COLO668 (cell line): Measurements from ENCODE around the gene NHEJ1.

Experiments
- DNase-seq: peaks from one replicate; lab custom pipeline; 2025; ENCODE audit not compliant: unreplicated experiment; lab: John Stamatoyannopoulos, UW

The NHEJ1 gene

DNA sequence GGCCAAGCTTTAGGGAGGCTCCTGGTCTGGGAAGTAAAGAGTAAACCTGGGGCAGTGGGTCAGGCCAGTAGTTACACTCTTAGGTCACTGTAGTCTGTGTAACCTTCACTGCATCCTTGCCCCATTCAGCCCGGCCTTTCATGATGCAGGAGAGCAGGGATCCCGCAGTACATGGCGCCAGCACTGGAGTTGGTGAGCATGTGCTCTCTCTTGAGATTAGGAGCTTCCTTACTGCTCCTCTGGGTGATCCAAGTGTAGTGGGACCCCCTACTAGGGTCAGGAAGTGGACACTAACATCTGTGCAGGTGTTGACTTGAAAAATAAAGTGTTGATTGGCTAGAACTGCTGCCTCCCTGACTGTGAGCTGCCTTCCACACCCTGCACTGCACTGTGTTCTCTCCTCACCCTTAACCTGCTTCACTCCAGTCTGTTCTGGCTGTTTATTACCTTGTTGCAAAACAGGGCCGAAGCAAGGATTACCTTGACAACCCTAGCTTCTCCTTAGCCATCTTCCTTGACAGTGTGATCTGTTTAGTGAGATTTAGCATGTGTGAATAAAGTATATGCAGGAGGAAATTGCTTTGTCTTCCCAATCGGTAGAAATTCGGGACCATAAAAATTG, 22.6 kb upstream of the NHEJ1 start:
- no peak for DNase-seq

DNA sequence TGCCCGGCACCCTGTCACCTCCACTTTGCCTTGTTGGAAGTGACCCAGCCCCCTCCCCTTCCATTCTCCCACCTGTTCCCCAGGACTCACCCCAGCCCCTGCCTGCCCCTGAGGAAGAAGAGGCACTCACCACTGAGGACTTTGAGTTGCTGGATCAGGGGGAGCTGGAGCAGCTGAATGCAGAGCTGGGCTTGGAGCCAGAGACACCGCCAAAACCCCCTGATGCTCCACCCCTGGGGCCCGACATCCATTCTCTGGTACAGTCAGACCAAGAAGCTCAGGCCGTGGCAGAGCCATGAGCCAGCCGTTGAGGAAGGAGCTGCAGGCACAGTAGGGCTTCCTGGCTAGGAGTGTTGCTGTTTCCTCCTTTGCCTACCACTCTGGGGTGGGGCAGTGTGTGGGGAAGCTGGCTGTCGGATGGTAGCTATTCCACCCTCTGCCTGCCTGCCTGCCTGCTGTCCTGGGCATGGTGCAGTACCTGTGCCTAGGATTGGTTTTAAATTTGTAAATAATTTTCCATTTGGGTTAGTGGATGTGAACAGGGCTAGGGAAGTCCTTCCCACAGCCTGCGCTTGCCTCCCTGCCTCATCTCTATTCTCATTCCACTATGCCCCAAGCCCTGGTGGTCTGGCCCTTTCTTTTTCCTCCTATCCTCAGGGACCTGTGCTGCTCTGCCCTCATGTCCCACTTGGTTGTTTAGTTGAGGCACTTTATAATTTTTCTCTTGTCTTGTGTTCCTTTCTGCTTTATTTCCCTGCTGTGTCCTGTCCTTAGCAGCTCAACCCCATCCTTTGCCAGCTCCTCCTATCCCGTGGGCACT, 21.9 kb upstream of the NHEJ1 start:
- no peak for DNase-seq

DNA sequence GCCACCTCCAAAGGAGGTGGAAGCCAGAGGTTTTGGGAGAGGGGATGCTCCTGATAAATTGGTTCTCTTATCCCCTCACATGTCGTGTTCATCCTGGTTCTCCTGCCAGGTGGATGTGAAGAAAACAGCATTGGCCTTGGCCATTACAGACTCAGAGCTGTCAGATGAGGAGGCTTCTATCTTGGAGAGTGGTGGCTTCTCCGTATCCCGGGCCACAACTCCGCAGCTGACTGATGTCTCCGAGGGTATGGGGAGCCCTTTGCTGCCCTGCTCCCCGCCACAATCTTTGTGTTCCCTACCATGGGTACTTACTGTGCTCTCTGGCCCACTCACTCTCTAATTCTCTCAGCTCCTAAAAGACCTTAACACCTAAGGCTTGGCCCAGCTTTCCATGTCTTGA, 20.9 kb upstream of the NHEJ1 start:
- DNase-seq = no peak

DNA sequence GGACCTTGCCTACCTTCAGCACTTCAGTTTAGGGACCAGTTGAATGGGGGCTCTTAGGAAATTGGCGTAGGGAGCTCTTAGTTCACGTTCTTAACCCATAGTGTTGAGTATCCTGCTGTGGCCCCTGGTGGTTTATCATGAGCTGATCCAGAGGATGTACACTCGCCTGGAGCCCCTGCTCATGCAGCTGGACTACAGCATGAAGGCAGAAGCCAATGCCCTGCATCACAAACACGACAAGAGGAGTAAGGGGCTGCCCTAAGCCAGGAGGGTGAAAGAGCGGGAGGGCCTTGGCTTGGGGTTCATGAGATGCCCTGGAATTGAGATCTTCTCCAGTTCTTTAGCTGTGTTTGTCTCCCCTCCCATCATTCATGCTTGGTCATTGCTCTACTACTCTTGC, 20.3 kb upstream of the NHEJ1 start:
- no peak for DNase-seq

DNA sequence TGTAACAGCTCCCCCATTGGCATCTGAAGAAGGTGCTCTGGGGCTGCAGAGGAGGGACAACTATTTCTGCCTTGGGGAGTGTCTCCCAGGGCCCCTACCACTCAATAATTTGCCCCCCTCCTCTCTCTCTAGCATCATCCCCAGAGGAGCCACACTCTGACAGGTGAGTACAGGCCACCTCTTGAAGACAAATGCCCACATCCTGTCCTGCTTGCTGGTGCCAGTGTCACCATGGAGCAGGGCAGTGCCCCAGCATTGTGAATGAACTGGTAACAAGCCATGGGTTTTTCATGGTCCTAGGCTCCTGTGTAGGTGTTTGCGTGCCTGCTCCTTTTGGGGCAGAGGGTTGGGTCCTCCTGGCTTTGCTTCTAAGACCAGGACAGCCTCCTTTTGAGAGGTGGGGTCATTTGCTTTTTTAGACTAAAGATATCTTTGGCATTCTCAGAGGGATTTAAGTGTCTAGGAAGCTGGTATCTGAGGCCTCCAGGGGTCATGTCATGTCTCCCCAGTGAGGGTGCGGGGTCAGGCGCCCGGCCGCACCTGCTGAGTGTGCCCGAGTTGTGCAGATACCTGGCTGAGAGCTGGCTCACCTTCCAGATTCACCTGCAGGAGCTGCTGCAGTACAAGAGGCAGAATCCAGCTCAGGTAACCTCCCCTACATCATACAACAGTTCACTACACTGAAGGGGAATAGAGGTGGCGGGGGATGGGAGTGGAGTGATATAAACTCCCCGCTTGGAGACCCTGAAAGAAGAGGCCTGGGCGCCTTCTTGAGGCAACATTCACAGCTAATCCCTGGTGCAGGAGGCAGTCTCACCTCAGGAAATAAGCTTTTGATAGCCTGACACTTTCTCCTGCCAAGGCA, 19.2 kb upstream of the NHEJ1 start:
- no peak for DNase-seq

DNA sequence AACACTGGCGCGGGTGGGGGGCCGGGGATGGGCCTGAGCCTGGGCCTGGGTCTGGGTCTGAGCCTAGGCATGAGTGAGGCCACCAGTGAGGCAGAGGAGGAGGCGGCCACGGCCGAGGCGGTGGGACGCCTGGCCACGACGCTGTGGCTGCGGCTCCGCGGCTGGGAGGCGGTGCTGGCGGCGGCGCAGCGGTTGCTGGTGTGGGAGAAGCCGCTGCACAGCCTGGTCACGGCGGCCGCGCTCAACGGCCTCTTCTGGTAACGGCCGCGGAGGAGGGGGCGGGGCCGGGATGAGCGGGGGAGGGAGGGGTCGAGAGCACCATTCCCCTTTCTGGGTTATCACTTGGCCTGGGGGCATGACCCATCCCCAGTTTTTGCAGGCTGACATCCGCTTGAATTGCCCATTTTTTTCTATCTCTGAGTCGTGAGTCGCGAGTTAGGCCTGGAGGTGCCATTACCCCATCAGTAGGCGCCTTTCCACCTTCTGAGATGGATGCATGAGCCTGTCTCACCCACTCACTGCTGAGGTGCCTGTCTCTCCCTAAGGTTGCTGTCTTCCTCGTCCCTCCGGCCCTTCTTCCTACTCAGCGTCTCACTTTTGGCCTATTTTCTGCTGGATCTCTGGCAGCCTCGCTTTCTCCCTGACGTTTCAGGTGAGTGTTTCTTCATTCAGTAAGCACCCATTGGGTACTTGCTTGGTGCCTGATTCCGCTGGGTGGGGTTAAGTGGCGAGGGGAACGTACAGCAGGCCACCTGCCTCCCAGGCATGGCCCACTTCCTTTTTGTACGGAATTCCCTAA, 18.0 kb upstream of the NHEJ1 start:
- DNase-seq = peak; percentile 66

DNA sequence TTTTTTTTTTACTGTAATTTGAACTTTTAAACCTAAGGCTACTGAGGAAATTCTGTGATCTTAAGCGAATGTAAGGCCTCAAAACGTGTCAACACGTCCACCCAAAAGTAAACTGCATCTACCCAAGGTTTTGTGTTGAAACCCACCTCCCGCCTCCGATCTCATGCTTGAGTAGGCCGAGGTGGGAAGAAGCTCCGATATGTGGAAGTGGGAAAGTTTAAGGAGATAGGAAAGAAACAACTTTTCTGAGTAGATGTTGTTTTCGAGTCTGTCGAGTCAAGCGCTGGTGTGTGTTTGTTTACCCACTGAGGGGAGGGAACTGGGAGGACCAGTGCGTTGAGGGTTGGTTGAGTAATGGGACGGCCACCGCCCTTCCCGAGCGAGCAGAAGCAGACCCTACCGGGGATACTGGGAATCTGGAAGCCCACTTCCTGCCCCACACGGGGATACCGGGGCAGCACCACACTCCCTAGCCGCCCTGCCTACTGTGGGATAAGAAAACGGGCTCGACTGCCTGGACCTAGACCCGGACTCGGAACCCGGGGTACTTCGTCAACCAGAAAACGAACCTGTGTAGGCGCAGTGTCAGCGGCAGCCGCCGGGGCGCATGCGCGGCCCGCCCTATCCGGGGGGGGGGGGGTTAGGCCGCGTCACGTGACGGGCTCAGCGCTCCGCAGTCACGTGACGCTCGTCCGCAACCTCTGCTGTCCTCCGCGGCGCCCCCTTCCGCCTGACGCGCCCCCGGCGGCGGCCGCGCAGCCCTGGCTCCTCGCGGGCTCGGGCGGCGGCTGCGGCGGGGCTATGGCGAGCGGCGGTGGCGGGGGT, 17.1 kb upstream of the NHEJ1 start, which contains the start of gene RETREG2:
Gene RETREG2, plus strand, starts transcription at position 724 of the 825 bp plus-strand sequence. Its CDS starts 78 bp downstream, at position 802.
- peak; percentile 91 for DNase-seq

DNA sequence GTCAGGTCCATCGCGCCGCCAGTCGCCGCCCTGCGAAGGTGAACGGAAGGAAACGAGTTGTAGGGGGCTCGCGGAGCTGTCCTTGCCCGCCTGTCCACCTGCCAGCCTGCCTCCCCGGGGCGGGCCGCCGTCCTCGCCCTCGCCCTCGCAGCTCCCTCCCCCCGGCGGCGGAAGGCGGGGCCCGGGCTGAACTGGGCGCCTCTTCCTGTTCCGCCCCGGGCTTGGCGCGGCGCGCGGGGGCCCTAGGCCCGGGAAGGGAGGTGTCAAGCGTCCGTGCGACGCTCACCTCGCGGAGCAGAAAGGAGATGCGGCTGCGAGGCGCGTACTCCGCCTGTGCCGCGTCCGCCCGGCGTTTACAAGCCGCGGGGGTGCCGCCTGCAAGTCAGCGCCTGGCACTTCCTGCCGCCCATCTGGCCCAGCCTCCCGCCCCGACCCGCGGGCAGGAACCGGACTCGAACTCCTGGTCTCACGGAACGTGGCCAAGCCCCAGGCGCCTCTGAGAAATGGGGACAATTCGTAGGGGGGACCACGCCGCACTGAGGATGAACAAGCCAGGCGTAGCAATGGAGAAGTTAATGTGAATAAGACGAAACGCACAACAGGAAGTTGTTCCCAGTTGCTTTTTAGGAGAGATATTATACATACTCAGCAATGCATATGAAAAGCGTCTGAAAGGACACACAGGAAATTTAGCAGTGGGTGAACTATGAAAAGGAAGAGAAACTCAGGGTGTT, 16.4 kb upstream of the NHEJ1 start, which contains the start of gene CNPPD1:
Gene CNPPD1, minus strand, starts transcription at position 108 of the 734 bp plus-strand sequence. Its CDS starts 97 bp downstream, at position 11.
- peak; percentile 96 for DNase-seq

DNA sequence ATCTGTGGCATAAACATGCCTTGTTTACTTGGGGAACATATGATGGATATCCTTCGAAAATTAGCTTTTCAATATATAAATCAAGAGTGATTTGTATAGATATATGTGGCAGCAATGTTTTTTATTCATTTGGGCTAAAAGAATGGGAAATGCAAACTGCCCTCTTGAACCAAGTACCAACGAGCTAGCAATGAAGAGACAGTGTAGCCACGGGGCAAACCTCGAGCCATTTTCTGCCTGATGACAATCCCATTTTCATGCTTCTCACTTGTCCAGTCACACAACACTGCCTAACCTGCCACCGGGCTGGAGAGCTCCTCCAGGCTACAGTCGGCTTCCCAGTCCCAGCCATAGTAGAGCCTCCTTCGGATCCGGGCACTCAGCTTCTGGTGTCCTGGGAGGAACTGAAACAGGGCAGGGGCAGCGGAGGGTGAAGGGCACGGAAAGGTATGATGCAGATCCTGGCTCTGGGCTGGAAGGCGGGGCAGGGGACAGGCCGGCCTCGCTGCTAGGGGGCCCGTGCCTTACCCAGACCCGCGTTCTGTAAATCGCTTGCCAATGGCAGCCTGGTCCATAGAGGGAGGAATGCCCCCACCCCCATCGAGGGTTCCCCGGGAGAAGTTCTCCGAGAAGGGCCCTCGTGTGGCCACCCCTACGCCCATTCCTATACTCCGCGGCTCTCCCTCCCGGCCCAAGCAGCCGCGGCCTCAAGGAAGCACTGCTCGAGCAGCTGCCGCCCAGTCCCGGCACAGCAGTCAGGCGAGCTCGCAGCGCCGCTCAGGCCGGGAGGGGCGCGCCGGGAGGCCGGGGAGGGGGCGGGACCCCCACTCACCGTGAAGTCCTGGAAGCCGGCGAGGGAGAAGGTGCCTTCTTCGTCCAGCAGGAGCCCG, 15.6 kb upstream of the NHEJ1 start:
- peak; percentile 71 for DNase-seq

DNA sequence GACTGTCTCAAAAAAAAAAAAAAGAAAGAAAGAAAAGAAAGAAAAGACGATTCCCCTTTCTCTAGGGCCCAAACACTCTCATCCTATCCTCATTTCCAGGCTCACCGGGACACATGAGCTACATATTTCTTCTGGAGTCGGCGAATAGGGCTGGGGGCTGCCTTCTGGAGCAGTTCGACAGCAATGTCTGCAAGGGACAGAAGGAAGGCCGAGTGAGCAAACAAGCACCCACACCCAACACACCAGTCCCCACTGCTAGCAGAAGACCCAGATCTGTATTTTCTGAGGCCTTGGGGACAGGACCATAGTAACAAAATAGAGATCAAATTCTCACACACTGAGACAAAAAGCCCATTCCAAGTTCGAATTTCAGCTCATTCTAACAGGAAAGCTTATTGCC, 14.9 kb upstream of the NHEJ1 start:
- no peak for DNase-seq

DNA sequence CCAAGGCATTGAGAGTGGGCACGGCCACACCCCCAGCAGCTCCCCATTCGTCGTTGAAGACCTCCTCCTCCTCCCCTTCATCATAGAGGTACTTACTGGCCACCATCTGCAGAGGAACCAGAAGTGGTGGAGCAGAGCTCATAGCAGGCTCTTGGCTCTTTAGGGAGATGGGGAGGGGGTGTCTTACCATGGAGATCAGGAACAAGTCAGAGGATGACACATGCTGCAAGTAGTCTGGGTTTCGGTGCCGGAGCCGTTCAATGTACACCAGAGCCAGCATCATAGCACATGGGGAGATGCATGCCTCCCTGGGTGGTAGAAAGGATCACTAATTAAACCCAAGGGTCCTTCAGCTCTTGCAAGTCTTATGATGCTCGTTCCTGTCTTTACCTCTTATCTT, 14.2 kb upstream of the NHEJ1 start:
- DNase-seq = no peak

DNA sequence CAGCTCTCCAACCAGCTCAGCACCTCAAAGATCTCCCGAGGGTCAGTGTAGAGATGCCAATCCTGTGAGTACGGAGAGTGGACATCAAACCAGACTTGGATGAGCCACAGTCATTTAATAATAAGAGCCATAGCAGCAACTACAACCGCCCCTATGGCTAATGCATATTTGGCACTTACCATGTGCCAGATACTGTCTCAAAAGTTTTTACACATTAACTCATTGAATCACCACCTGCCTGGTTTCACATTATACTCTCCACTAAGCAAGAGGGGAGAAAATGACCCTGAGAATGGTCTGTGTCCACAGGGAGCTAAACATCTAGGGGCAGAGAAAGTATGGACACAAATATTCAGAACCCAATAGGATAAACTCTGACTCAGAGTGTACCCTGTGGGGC, 13.5 kb upstream of the NHEJ1 start:
- no peak for DNase-seq

DNA sequence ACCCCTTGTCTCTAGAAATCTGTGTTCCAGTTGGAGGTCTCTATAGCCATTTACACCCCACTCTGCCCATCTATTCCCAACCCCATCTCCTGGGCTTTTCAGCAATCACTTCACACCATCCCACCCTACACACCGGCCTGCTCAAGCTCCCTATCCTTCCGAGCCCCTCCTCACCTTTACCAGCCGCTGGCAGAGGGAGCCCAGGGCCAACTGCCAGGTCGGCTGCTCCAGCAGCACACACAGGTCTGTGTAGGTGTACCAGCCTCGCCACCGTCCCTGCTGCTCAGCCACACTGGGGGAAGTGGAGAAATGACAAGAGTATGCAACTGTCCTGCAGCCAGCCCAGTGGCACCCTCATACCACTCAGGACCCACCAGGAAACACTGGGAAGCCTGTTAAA, 12.6 kb upstream of the NHEJ1 start:
- no peak for DNase-seq

DNA sequence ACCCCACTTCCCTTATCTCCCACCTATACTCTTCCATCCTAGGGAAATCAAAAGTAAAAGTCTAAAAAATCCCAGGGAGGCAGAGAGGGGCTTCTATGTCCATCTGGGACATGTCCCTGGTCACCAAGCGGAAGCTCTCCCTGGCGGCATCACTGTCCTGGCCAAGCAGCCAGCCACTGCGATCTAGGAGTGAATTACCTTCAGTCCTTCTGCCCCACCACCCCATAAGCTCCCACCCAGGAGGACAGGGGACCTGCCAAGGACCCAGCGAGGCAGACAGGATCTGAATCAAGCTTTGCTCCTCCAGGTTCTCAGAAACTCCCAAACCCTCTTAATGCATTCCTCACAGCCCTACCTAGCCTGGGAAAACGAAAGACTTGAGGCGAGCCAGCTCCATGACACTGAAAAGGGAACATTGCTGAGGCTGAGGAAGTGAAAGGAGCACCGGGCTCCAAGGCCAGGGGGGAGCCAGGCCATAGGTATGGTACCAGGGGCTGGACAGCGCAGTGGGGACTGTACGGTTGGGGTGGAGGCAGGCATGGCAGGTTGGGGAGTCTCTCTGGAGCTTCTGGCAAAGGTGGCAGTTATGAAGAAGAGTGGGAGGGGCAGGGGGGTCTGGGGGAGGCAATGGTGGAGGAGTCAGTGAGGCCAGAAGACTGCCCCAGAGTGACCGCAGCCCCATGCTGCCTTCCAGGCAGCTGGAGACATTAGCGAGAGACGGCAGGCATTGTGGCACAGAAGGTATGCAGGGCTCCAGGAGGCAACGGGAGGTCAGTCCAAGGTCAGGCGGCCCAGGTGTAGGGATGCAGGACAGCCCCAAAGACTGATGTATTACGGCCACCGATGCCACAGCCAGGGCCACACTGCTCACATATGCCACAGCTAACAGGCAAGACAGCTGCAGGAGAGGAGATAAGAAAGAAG, 11.9 kb upstream of the NHEJ1 start:
- DNase-seq = no peak

DNA sequence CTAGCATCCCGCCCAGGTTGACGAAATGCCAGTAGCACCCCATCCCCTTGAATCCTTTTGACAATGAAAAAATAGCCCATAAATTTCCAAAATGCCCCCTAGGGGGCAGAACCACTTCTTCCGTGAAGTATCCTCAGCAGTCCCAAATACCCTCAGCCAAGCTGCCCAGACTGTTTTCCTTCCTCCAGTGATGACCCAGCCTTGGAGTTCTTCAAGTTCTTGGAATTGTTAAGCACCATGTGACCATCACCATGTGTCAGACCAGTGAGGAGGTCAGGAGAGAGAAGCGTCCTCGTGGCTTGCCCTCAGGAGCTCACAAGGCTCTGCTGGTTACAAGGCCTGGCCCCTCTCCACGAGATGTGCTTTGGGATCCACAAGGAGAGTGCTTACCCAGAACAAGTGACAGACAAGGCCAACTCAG, 10.6 kb upstream of the NHEJ1 start:
- peak; percentile 33 for DNase-seq

DNA sequence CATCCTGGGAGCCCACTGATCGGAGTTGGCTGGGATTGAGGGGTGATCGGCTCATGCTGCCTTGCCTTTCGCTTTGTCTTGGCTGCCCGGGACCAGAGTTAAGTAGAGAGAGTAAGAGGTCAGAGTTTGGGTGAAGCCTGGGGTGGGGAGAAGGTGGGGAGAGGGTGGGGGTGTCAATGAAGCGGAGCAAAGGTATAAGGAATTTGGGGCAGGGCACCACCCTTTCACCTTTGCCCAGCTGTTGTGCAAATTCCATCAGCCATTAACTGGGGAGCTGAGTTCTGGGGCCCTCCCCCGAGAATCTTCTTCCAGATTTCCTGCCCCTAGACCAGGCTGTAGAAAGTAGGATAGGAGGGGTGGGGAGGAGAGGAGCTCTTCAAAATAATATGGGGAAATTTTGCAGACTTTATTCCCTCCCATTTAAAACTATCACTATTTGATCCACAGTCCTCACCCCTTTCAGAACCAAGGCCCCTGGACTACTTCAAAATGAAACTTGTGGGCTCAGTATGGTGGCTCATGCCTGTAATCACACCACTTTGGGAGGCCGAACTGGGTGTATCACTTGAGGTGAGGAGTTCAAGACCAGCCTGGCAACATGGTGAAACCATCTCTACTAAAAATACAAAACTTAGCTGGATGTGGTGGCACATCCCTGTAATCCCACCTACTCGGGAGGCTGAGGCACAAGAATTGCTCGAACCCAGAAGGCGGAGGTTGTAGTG, 9.5 kb upstream of the NHEJ1 start, which contains the start of gene SLC23A3:
Gene SLC23A3, minus strand, starts transcription at position 100 of the 725 bp plus-strand sequence. Its CDS starts 45 bp downstream, at position 55.
- DNase-seq = no peak
